Caco-2 (cell line): ENCODE measurements around the gene PHYHIPL. TPM values are rescaled to one million over a fixed set of nuclear protein-coding genes. Genes with fewer than 3 reads are reported as not detected.

Experiments used
- BruUV-seq: library from RNA; stranded (reverse); fragments of 400-500 nt; replicated peaks from 2 replicates; lab custom pipeline; 2021; lab: Mats Ljungman, UMichigan
- CTCF ChIA-PET: fragments of 300-600 bp; sonication (Branson Sonifier 250); formaldehyde crosslinking; loops from one replicate; lab custom pipeline; 2022; ENCODE audit warnings: antibody characterized with exemption; lab: Charles Lee
- POLR2A ChIA-PET: fragments of 300-600 bp; sonication (Branson Sonifier 250); formaldehyde crosslinking; loops from one replicate; lab custom pipeline; 2022; ENCODE audit warnings: antibody characterized with exemption; lab: Charles Lee
- DNase-seq, 2 experiments: peaks; one replicate each; pipeline versions ENCODE4 v3.0.0 to v3.0.0-alpha.2; 2020 to 2022
- H3K27me3 ChIP-seq: replicated peaks from 2 replicates; pipeline ENCODE4 v1.6.0; 2011; ENCODE audit warnings: low read length; ENCODE audit not compliant: control insufficient read depth, insufficient read depth
- H3K36me3 ChIP-seq: 2 replicates; pipeline ENCODE4 v1.5.1; 2011; ENCODE audit warnings: low read length; ENCODE audit not compliant: control insufficient read depth, insufficient read depth
- H3K4me1 ChIP-seq: fragments of 250-450 bp; sonication (Bioruptor Pico); 2 replicates; pipeline ENCODE4 v1.5.1; 2020; ENCODE audit warnings: mild to moderate bottlenecking
- H3K4me3 ChIP-seq: 2 replicates; pipeline ENCODE4 v1.5.1; 2011; ENCODE audit warnings: low read depth, mild to moderate bottlenecking, control low read depth, low read length
- H3K9me3 ChIP-seq: fragments of 250-450 bp; sonication (Bioruptor Pico); 2 replicates; pipeline ENCODE4 v1.5.1; 2020; ENCODE audit warnings: mild to moderate bottlenecking, moderate library complexity
- H3K27ac Mint-ChIP-seq: one replicate; pipeline ENCODE4 v1.8.0; 2022; ENCODE audit warnings: mixed read lengths; ENCODE audit not compliant: unreplicated experiment
- H3K27me3 Mint-ChIP-seq: one replicate; pipeline ENCODE4 v1.8.0; 2022; ENCODE audit warnings: mixed read lengths; ENCODE audit not compliant: insufficient read depth, unreplicated experiment
- H3K36me3 Mint-ChIP-seq: one replicate; pipeline ENCODE4 v1.8.0; 2022; ENCODE audit warnings: mild to moderate bottlenecking, mixed read lengths; ENCODE audit not compliant: insufficient read depth, unreplicated experiment
- H3K4me1 Mint-ChIP-seq: one replicate; pipeline ENCODE4 v1.8.0; 2022; ENCODE audit warnings: low read depth, mixed read lengths; ENCODE audit not compliant: unreplicated experiment
- H3K4me3 Mint-ChIP-seq: one replicate; pipeline ENCODE4 v1.8.0; 2022; ENCODE audit warnings: mild to moderate bottlenecking, moderate library complexity, mixed read lengths; ENCODE audit not compliant: unreplicated experiment
- H3K9me3 Mint-ChIP-seq: one replicate; pipeline ENCODE4 v1.8.0; 2022; ENCODE audit warnings: mixed read lengths; ENCODE audit not compliant: unreplicated experiment
- CTCF ChIP-seq, 2 experiments: fragments of 200-600 bp in 1 of 2; IDR thresholded peaks; 1 replicate in 1 of 2; 2 replicates in 1 of 2; pipeline versions ENCODE4 v1.5.1 to v1.8.0; 2011 to 2022; ENCODE audit warnings: antibody characterized with exemption in 1 of 2, control low read depth in 1 of 2, inconsistent platforms in 1 of 2, low read depth in 1 of 2, low read length in 1 of 2, mild to moderate bottlenecking in 1 of 2, moderate library complexity in 1 of 2; ENCODE audit not compliant: insufficient read depth in 1 of 2, severe bottlenecking in 1 of 2, unreplicated experiment in 1 of 2
- intact Hi-C: fragments of 100-400 bp; cut with micrococcal nuclease; formaldehyde crosslinking; loops from one replicate; pipeline ENCODE4 v1.10.0; 2022; ENCODE audit not compliant: unreplicated experiment
- total RNA-seq: library from RNA; stranded (reverse); gene quantifications from 2 replicates; pipeline ENCODE4 v1.2.3, GENCODE V29; 2022

The PHYHIPL gene
- total RNA-seq, 1 experiment from 2014 or later = 48.1 TPM

- BruUV-seq = no TSS peak
- DNase-seq = no peak
Measured at GRCh38 chr10:59284118-59284975, 107.9 kb downstream of the PHYHIPL start.

GRCh38 chr10:59285073-59285472 is 108.6 kb downstream of the PHYHIPL start:
- Histone ChIP-seq H3K9me3 (no peaks in the 10 kb centered on the region), H3K36me3 (no peaks in the 10 kb centered on the region), H3K27me3 (peaks cover 1% of the 10 kb centered on the region), H3K4me1 (no peaks in the 10 kb centered on the region), H3K4me3 (no peak overlapping the region)
- H3K4me1 Mint-ChIP-seq = no peaks in the 10 kb centered on the region
- no peak for DNase-seq
- intact Hi-C loops = loop anchor here (2.0 kb wide), 1 partner anchor 38 kb away; no protein-coding TSS in a partner anchor
- no peak for TF ChIP-seq CTCF (IDR thresholded peaks at IDR 0.05; ENCODE audit: insufficient read depth in 1 of 2, low read depth in 1 of 2, low read length in 1 of 2, severe bottlenecking in 1 of 2, unreplicated experiment in 1 of 2)
- POLR2A ChIA-PET = no interaction called here
- no TSS peak for BruUV-seq
- H3K9me3 Mint-ChIP-seq = no peaks in the 10 kb centered on the region
- no peaks in the 10 kb centered on the region for H3K36me3 Mint-ChIP-seq
- no peak overlapping the region for H3K4me3 Mint-ChIP-seq
- peaks cover 19% of the 10 kb centered on the region for H3K27me3 Mint-ChIP-seq
- CTCF ChIA-PET = no interaction called here
- no peak overlapping the region for H3K27ac Mint-ChIP-seq

More at GRCh38 chr10:59284118-59284975, 107.9 kb downstream of the PHYHIPL start:
- no peaks in the 10 kb centered on the region for H3K9me3 ChIP-seq
- Mint-ChIP-seq H3K4me1 (no peaks in the 10 kb centered on the region), H3K36me3 (no peaks in the 10 kb centered on the region), H3K4me3 (no peak overlapping the region), H3K27me3 (peaks cover 19% of the 10 kb centered on the region), H3K27ac (no peak overlapping the region), H3K9me3 (no peaks in the 10 kb centered on the region)
- no peak for TF ChIP-seq CTCF (IDR thresholded peaks at IDR 0.05; ENCODE audit: insufficient read depth in 1 of 2, low read depth in 1 of 2, low read length in 1 of 2, severe bottlenecking in 1 of 2, unreplicated experiment in 1 of 2)
- no peak overlapping the region for H3K4me3 ChIP-seq
- CTCF ChIA-PET = no interaction called here
- no peaks in the 10 kb centered on the region; the same call in 1 of the 2 replicates for H3K27me3 ChIP-seq
- no peaks in the 10 kb centered on the region for H3K36me3 ChIP-seq
- intact Hi-C loops = loop anchor here (2.0 kb wide), 1 partner anchor 38 kb away; no protein-coding TSS in a partner anchor
- POLR2A ChIA-PET = no interaction called here
- H3K4me1 ChIP-seq = no peaks in the 10 kb centered on the region

GRCh38 chr10:59285848-59286247 is 109.4 kb downstream of the PHYHIPL start:
- POLR2A ChIA-PET = no interaction called here
- intact Hi-C loops = loop anchor here (2.0 kb wide), 1 partner anchor 37 kb away; no protein-coding TSS in a partner anchor
- DNase-seq = no peak
- Mint-ChIP-seq H3K4me3 (no peak overlapping the region), H3K36me3 (no peaks in the 10 kb centered on the region), H3K9me3 (no peaks in the 10 kb centered on the region), H3K27ac (no peak overlapping the region), H3K4me1 (no peaks in the 10 kb centered on the region), H3K27me3 (peaks cover 17% of the 10 kb centered on the region)
- BruUV-seq = no TSS peak
- peaks cover 1% of the 10 kb centered on the region for H3K27me3 ChIP-seq
- no peaks in the 10 kb centered on the region for H3K9me3 ChIP-seq
- TF ChIP-seq CTCF (IDR thresholded peaks at IDR 0.05; ENCODE audit: insufficient read depth in 1 of 2, low read depth in 1 of 2, low read length in 1 of 2, severe bottlenecking in 1 of 2, unreplicated experiment in 1 of 2) = no peak
- H3K4me1 ChIP-seq = no peaks in the 10 kb centered on the region
- H3K36me3 ChIP-seq = no peaks in the 10 kb centered on the region
- CTCF ChIA-PET = no interaction called here
- no peak overlapping the region for H3K4me3 ChIP-seq
